WTC11 (cell line): ENCODE measurements around the gene FBXW10B. TPM values are rescaled to one million over a fixed set of nuclear protein-coding genes. Genes with fewer than 3 reads are reported as not detected.
"Not testable (repeated sequence)": the region's sequence is repeated elsewhere in the genome, so short reads cannot be mapped to it uniquely, and the experiment has no call there.

ENCODE experiments used
- ATAC-seq: fragments of 200-7000 bp; cut with Tn5 transposase; 2 replicates; pipeline ENCODE4 v1.10.0; 2021; ENCODE audit warnings: mild to moderate bottlenecking, moderate library complexity
- CTCF ChIA-PET: fragments of 300-600 bp; sonication (Branson Sonifier 250); formaldehyde crosslinking; loops from one replicate; lab custom pipeline; 2021; ENCODE audit warnings: antibody characterized with exemption; lab: Charles Lee
- POLR2A ChIA-PET: fragments of 350-600 bp; sonication (Branson Sonifier 250); formaldehyde crosslinking; loops from one replicate; lab custom pipeline; 2021; ENCODE audit warnings: antibody characterized with exemption; lab: Charles Lee
- DNase-seq: peaks from one replicate; pipeline ENCODE4 v3.0.0; 2021; ENCODE audit warnings: low spot score
- H3K27ac Mint-ChIP-seq: 2 replicates; pipeline ENCODE4 v1.8.0; 2021; ENCODE audit warnings: mixed read lengths
- H3K27me3 Mint-ChIP-seq: 2 replicates; pipeline ENCODE4 v1.8.0; 2021; ENCODE audit warnings: low read depth, mild to moderate bottlenecking, moderate library complexity, mixed read lengths
- H3K36me3 Mint-ChIP-seq: 2 replicates; pipeline ENCODE4 v1.8.0; 2021; ENCODE audit warnings: mixed read lengths
- H3K4me1 Mint-ChIP-seq: 2 replicates; pipeline ENCODE4 v1.8.0; 2022; ENCODE audit warnings: mixed read lengths
- H3K4me3 Mint-ChIP-seq: 2 replicates; pipeline ENCODE4 v1.8.0; 2021; ENCODE audit warnings: mild to moderate bottlenecking, moderate library complexity, mixed read lengths
- H3K9me3 Mint-ChIP-seq: 2 replicates; pipeline ENCODE4 v1.8.0; 2021; ENCODE audit warnings: mixed read lengths
- CBFB ChIP-seq: sonication (generic); formaldehyde crosslinking; IDR thresholded peaks from 2 replicates; pipeline ENCODE4 v1.8.1; 2022; ENCODE audit warnings: mild to moderate bottlenecking, low read depth, missing genetic modification reagents
- ZNF423 ChIP-seq: fragments of 250-450 bp; sonication (Bioruptor Pico); IDR thresholded peaks from 2 replicates; pipeline ENCODE4 v2.1.2; 2022; ENCODE audit warnings: mild to moderate bottlenecking, moderate library complexity
- total RNA-seq: library from RNA; stranded (reverse); gene quantifications from 3 replicates; pipeline ENCODE4 v1.2.3, GENCODE V29; 2021
- TF ChIP-seq, protein P1 (sequence below): sonication (generic); formaldehyde crosslinking; IDR thresholded peaks from 2 replicates; pipeline ENCODE4 v1.8.0; 2022; ENCODE audit warnings: mild to moderate bottlenecking, missing genetic modification reagents

Gene FBXW10B
- total RNA-seq, 1 experiment from 2014 or later: 0.33 TPM

GRCh38 chr17:15648386-15648785, 28.9 kb upstream of the FBXW10B start (continued):
- TF ChIP-seq, protein P1, sequence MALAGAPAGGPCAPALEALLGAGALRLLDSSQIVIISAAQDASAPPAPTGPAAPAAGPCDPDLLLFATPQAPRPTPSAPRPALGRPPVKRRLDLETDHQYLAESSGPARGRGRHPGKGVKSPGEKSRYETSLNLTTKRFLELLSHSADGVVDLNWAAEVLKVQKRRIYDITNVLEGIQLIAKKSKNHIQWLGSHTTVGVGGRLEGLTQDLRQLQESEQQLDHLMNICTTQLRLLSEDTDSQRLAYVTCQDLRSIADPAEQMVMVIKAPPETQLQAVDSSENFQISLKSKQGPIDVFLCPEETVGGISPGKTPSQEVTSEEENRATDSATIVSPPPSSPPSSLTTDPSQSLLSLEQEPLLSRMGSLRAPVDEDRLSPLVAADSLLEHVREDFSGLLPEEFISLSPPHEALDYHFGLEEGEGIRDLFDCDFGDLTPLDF (CRISPR knock-in tag): no peak
- TF ChIP-seq CBFB (CRISPR knock-in tag): no peak

- H3K9me3 Mint-ChIP-seq, H3K27me3 Mint-ChIP-seq, POLR2A ChIA-PET, CTCF ChIA-PET: not testable (repeated sequence)
- peaks cover 16% of the 10 kb centered on the region for H3K36me3 Mint-ChIP-seq
- peaks cover 16% of the 10 kb centered on the region for H3K4me1 Mint-ChIP-seq
- peak overlapping the region; percentile 7; the same call in 1 of the 2 replicates for H3K4me3 Mint-ChIP-seq
- peak overlapping the region; percentile 95 for H3K27ac Mint-ChIP-seq
- peak; percentile 23 for DNase-seq
- peak; percentile 78 for ATAC-seq
These were observed 26.4 kb upstream of the FBXW10B start for GRCh38 chr17:15645942-15646312.

GRCh38 chr17:15645099-15645941, 25.8 kb upstream of the FBXW10B start:
- Mint-ChIP-seq H3K4me3 (peak overlapping the region; percentile 7; the same call in 1 of the 2 replicates), H3K27ac (peak overlapping the region; percentile 95), H3K36me3 (peaks cover 17% of the 10 kb centered on the region), H3K4me1 (peaks cover 11% of the 10 kb centered on the region)
- peak; percentile 85 for ATAC-seq
- H3K27me3 Mint-ChIP-seq, POLR2A ChIA-PET, H3K9me3 Mint-ChIP-seq, CTCF ChIA-PET: not testable (repeated sequence)
- peak; percentile 86 for TF ChIP-seq ZNF423
- DNase-seq: peak; percentile 71

- POLR2A ChIA-PET, H3K9me3 Mint-ChIP-seq, CTCF ChIA-PET, ATAC-seq, H3K4me3 Mint-ChIP-seq, DNase-seq, H3K27ac Mint-ChIP-seq, H3K27me3 Mint-ChIP-seq: not testable (repeated sequence)
- Mint-ChIP-seq H3K36me3 (peaks cover 19% of the 10 kb centered on the region), H3K4me1 (peaks cover 11% of the 10 kb centered on the region)
These were observed 23.2 kb upstream of the FBXW10B start for GRCh38 chr17:15642505-15643251.

- H3K4me3 Mint-ChIP-seq, ATAC-seq, H3K27ac Mint-ChIP-seq, CTCF ChIA-PET, H3K9me3 Mint-ChIP-seq, POLR2A ChIA-PET, DNase-seq, H3K27me3 Mint-ChIP-seq: not testable (repeated sequence)
- Mint-ChIP-seq H3K4me1 (peaks cover 11% of the 10 kb centered on the region), H3K36me3 (peaks cover 19% of the 10 kb centered on the region)
These were observed 22.5 kb upstream of the FBXW10B start for GRCh38 chr17:15642014-15642413.

- CTCF ChIA-PET, DNase-seq, H3K9me3 Mint-ChIP-seq, H3K27me3 Mint-ChIP-seq, POLR2A ChIA-PET, H3K4me3 Mint-ChIP-seq, H3K4me1 Mint-ChIP-seq, ATAC-seq, H3K27ac Mint-ChIP-seq: not testable (repeated sequence)
- H3K36me3 Mint-ChIP-seq: peaks cover 38% of the 10 kb centered on the region
These were observed 11.5 kb upstream of the FBXW10B start for GRCh38 chr17:15630930-15631453.

DNA sequence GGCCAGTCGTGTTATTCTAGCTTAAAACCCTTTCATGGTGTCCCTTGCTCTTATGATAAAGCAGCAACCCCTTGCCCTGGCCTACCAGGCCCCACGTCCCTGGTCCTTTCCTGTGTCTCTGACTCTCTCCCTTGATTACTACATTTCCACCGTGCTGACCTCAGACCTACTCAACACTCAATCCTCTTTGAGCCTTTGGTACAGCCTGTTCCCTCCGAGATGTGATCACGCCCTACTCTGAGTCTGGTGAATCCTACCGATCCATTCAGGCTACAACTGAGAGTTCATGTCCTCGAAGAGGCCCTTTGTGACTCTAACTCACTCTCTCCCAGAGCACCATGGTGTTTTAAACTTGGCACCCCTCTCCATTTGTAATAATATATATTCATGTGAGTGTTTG, 10.5 kb upstream of the FBXW10B start:
- H3K4me1 Mint-ChIP-seq, H3K9me3 Mint-ChIP-seq, H3K27ac Mint-ChIP-seq, H3K4me3 Mint-ChIP-seq, CTCF ChIA-PET, ATAC-seq, DNase-seq, POLR2A ChIA-PET, H3K27me3 Mint-ChIP-seq: not testable (repeated sequence)
- H3K36me3 Mint-ChIP-seq: peaks cover 32% of the 10 kb centered on the region

GRCh38 chr17:15623661-15624209, 4.2 kb upstream of the FBXW10B start:
- H3K9me3 Mint-ChIP-seq, H3K36me3 Mint-ChIP-seq, POLR2A ChIA-PET, DNase-seq, ATAC-seq, CTCF ChIA-PET, H3K4me1 Mint-ChIP-seq, H3K27me3 Mint-ChIP-seq, H3K27ac Mint-ChIP-seq, H3K4me3 Mint-ChIP-seq: not testable (repeated sequence)

GRCh38 chr17:15623255-15623654, 3.8 kb upstream of the FBXW10B start:
- DNase-seq, H3K4me1 Mint-ChIP-seq, ATAC-seq, H3K9me3 Mint-ChIP-seq, CTCF ChIA-PET, H3K27me3 Mint-ChIP-seq, H3K36me3 Mint-ChIP-seq, POLR2A ChIA-PET, H3K27ac Mint-ChIP-seq, H3K4me3 Mint-ChIP-seq: not testable (repeated sequence)

DNA sequence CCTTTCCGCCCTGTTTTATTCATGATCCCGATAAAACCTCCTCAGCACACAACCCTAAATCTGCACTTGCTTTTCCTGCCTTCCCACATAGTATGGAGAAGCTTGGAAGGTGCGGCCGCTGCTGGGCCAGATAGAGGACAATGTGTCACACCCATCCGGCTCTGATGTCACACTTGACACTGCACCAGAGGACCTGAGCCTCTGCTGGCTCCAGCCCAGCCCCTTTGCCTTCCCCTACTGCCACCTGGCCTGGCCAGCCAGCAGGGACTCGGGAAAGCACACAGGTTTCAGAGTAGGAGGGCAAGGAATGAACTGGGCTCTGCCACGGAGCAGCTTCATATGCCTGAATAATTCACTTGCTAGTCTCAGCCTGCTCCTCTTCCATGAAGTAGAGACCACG, 2.6 kb upstream of the FBXW10B start:
- CTCF ChIA-PET, H3K9me3 Mint-ChIP-seq, H3K27me3 Mint-ChIP-seq, H3K4me1 Mint-ChIP-seq, DNase-seq, H3K27ac Mint-ChIP-seq, POLR2A ChIA-PET, ATAC-seq, H3K4me3 Mint-ChIP-seq, H3K36me3 Mint-ChIP-seq: not testable (repeated sequence)

DNA sequence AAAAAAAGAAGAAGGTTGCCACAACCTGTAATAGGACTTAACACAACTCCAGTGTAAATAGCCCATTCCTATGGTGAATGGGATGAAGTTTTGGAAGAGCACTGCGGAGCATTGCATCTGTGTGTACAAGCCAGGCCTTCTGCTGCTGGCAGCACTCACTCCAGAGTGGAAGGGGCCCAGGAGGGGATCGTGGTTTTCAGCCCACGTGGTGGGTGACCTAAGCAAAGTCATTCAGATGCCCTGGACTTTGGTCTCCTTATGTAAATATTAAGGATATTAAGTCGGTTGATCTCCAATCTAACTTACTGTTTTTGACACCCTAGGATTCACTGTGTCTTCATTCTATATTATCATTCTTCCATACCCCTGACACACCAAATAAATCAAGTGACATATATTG, 2.7 kb downstream of the FBXW10B start:
- H3K9me3 Mint-ChIP-seq, DNase-seq, H3K27ac Mint-ChIP-seq, H3K4me1 Mint-ChIP-seq, H3K4me3 Mint-ChIP-seq, POLR2A ChIA-PET, H3K27me3 Mint-ChIP-seq, ATAC-seq, CTCF ChIA-PET, H3K36me3 Mint-ChIP-seq: not testable (repeated sequence)
